Measurements from ENCODE around the gene GRIK1.

GRCh38 chr21:29581393-29581792, 358.4 kb downstream of the GRIK1 start:
- TF ChIP-seq CTCF (IDR thresholded peaks at IDR 0.05; ENCODE audit: poor library complexity, severe bottlenecking) (no peak), POLR2AphosphoS5 (IDR thresholded peaks at IDR 0.05) (no peak), SMC3 (conservative IDR thresholded peaks at IDR 0.05; ENCODE audit: poor library complexity) (no peak)
